NCI-H446 (cell line): ENCODE data around the gene AHI1.

Experiments used
- DNase-seq, 2 experiments: peaks; one replicate each; lab custom pipeline; 2025; lab: John Stamatoyannopoulos, UW

Gene AHI1

GRCh38 chr6:135299256-135299655 lies 198.3 kb downstream of the AHI1 start:
- no peak for DNase-seq

GRCh38 chr6:135298455-135298854 lies 199.1 kb downstream of the AHI1 start:
- no peak for DNase-seq

- no peak for DNase-seq
Measured at GRCh38 chr6:135296715-135297114, 200.8 kb downstream of the AHI1 start.

- no peak for DNase-seq
Measured at GRCh38 chr6:135295085-135295484, 202.5 kb downstream of the AHI1 start.

DNA sequence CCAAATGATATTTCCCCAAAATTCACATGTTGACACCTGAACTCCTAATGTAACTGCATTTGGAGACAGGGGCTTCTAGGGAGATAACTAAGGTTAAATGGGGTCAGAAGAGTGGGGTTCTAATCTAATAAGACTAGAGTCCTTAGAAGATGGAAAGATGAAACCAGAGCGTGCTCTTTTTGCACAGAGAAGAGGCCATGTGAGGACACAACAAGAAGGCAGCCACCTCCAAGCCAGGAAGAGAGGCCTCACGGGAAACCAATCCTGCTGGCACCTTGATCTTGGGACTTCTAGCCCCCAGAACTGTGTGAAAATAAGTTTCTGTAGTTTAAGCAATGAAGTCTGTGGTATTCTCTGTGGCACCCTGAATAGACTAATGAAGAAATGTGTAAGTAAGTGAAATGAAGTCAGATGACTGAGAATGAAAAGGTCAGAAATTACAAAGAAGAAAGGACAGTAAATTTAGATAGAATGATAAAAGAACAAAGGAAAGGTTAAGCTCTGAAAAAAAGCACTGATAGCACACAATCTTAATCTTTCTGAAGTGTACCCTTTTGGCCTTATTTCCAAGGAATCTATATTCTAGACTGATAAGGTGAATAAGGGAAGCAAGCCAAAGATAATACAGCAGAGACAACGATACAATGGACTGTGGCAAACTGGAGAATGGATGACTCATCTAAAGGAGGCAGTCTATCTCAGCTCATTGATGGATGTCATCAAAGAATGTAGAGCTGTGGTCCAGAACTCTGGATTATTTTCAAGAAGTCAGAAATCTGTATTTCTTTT lies 206.1 kb downstream of the AHI1 start:
- no peak for DNase-seq

DNA sequence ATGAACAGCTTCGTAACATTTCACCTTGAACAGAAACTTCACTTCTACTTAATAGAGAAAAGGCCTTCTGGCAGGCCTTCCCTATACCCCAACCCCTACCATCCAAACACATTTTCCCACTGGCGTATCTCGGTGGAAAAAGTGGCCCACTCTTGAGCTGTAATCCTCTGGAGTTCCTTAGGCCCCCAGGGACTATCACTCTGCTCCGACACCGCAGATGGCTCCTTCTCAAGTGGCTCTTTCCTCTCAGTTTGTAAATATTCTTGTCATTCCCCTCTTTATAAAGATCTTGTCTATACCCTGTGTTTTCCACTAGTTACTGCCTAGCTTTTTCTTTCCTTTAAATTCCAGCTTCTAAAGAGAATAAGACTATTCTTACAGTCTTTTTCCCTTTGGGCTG lies 207.7 kb downstream of the AHI1 start:
- DNase-seq: no peak

DNA sequence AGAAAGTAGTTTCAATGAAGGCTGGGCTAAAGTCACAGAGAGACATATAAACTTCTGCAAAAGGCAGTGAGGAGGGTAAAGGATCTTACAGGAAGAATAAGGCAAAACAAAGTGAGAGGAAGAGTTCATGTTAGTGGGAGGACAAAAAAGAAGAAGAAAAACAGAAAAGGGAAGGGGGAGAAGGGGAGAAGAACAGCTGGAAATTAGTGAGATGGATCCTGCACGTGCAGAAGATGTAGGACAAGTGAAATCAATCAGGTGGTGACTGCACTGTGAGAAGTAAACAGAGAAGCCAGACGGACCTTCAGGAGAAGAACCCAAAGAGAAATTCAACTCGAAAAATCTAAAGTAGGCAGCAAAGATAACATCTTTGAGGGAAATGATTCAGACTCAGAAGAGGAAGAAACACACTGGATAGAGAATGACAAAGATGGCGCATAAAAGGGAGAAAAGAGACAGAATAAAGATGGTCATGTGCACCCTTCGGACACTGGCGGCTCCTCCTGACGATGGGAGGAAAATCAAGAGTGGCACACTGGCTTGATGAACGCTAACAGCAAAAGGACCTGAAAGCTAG lies 210.5 kb downstream of the AHI1 start:
- no peak for DNase-seq

DNA sequence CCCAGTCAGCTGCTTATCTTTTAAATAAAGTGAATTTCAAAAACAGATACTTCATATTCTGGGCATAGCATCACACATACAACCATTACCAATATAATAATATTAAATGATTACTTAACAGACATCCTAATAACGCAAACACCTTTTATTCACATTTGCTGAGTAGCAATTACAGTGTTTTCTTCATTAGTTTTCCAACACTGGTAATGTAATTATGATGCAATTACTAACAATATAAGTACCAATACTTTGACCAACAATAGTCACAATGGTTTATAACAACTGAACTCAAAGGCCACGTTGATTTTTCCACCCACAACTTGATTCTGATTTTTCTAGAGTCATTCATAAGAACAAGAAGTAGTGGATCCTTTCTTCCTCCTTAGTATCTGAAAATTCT lies 212.4 kb downstream of the AHI1 start:
- DNase-seq: no peak

- no peak for DNase-seq
Measured at GRCh38 chr6:135283926-135284325, 213.6 kb downstream of the AHI1 start.

DNA sequence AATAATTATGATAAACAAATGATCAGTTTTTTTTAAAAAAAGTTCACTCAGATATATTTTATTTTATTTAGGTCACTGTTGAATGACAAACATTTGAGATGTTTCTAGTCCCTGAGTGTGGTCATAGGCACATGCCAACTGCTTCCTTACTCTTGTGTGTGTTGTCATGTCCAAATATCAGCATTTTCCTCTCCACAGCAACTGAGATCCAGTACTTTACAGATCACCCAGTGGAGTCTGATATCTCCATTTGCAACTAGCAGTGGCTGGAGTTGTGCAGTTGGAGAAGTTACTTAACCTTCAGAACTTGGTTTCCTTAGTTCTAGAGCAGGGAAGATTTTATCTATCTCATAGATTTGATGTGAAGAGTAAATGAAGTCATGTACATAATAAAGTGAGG lies 215.1 kb downstream of the AHI1 start:
- DNase-seq: no peak

- no peak for DNase-seq
Measured at GRCh38 chr6:135281964-135282363, 215.6 kb downstream of the AHI1 start.

DNA sequence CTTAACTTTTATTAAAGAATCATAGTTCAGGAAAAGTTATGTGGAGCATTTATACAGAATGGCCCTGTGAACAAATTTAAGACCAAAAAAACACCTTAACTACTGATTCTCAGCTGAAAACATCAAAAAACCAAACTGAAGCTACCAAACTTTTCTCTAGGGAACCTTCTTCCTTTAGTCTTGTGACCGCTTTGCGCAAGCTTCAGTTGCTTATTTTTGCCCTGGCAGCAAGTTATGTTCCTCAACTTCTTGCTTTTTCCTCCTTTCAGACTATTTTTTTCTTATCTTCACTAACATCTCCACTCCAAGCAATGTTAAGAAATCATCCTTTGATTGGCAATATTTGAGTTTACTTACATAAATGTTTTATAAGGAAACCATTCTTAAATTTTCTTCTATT lies 216.3 kb downstream of the AHI1 start:
- no peak for DNase-seq

- DNase-seq: peak in 1 of 2 experiments; percentile 19
Measured at GRCh38 chr6:135280375-135281136, 217.0 kb downstream of the AHI1 start.

DNA sequence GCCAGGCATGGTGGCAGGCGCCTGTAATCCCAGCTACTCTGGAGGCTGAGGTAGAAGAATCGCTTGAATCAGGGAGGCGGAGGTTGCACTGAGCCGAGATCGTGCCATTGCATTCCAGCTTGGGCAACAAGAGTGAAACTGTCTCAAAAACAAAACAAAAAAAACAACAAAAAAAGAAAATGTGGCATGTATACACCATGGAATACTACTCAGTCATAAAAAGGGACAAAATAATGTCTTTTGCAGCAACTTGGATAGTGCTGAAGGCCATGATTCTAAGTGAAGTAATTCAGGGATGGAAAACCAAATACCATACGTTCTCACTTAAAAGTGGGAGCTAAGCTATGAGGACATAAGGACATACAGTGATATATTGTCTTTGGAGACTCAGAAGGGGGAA lies 220.1 kb downstream of the AHI1 start:
- DNase-seq: no peak

- DNase-seq: no peak
Measured at GRCh38 chr6:135274561-135275293, 222.8 kb downstream of the AHI1 start.

DNA sequence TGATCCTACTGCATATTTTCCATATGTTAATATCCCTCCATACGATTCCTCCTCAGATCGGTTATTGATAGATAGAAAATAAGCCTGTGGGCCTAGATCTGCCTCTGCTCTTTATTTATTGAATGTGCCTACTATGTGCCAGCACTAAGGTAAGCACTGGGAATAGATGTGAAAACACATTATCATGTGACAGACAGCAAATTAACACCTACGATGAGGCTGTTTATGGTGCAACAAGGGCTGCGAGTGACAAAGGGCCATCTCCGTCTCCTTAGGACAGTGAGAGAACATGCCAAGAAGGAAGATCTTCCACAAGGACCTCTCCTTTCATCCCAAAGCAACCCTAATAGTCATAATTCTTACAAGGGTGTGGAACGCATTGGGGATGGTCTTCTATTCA lies 225.9 kb downstream of the AHI1 start:
- no peak for DNase-seq

- no peak for DNase-seq
Measured at GRCh38 chr6:135270676-135271536, 226.6 kb downstream of the AHI1 start.

DNA sequence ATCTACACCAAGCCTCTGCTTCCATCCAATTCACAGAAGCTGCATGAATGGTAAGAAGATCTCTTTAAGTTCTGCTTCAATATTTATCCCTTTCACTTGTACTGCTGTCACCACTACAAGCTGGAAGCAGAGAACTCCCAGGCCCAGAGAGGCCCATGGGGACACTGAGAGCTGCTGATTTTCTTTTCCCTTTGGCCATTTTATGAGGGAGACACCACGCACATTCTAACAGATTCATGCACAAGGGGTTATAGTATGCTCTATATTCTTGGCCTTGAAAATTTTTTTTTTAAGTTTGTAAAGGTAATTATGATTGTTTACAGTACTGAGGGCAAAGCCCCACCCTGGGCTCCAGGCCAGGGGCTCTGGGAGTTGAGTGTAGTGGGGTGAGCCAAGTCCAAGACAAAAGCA lies 228.1 kb downstream of the AHI1 start:
- no peak for DNase-seq

- DNase-seq: no peak
Measured at GRCh38 chr6:135268740-135269139, 228.8 kb downstream of the AHI1 start.

DNA sequence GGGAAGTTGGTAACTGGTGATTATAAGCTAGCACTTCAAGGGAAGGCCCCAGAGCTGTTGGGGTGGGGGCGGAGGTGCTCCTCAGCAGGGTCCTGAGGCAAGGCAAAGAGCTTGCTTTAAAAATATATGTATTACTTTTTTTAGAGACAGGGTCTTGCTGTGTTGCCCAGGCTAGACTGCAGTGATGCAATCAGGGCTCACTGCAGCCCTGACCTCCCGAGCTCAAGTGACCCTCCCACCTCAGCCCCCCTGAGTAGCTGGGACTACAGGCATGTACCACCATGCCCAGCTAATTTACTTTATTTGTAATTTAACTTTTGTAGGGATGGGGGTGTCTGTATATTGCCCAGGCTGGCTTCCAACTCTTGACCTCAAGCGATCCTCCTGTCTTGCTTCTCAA lies 229.3 kb downstream of the AHI1 start:
- DNase-seq: no peak

- no peak for DNase-seq
Measured at GRCh38 chr6:135267085-135267484, 230.5 kb downstream of the AHI1 start.
